OCI-LY3 (cell line): ENCODE results near the gene ADCY3.

ENCODE experiments used
- H2AFZ ChIP-seq: fragments of 200-600, 300-600 bp; shearing (Covaris generic); 2 replicates; pipeline ENCODE4 v1.6.0; 2014; ENCODE audit warnings: antibody characterized with exemption, low read depth, low read length
- H3K27ac ChIP-seq: fragments of 200-600, 300-600 bp; sonication (generic); 2 replicates; pipeline ENCODE4 v1.5.1; 2014; ENCODE audit warnings: mild to moderate bottlenecking, low read length, moderate library complexity, mixed read lengths
- H3K27me3 ChIP-seq: fragments of 200-600, 300-600 bp; sonication (generic); 2 replicates; pipeline ENCODE4 v1.6.1; 2014; ENCODE audit warnings: low read depth, low read length, mixed read lengths
- H3K36me3 ChIP-seq: fragments of 200-600, 300-600 bp; sonication (generic); replicated peaks from 2 replicates; pipeline ENCODE3; 2014; ENCODE audit warnings: low read depth, low read length, mixed read lengths
- H3K4me1 ChIP-seq: fragments of 300-600, 200-600 bp; sonication (generic); 2 replicates; pipeline ENCODE4 v1.6.1; 2014; ENCODE audit warnings: low read length, mixed read lengths
- H3K4me2 ChIP-seq: fragments of 200-600, 300-600 bp; sonication (generic); 2 replicates; pipeline ENCODE4 v1.6.1; 2014; ENCODE audit warnings: low read length, mixed read lengths
- H3K4me3 ChIP-seq: fragments of 300-600, 200-600 bp; sonication (generic); 2 replicates; pipeline ENCODE4 v1.5.1; 2014; ENCODE audit warnings: antibody characterized with exemption, mild to moderate bottlenecking, low read length, moderate library complexity
- H3K79me2 ChIP-seq: fragments of 300-600, 200-600 bp; shearing (Covaris generic); 2 replicates; pipeline ENCODE4 v1.6.1; 2014; ENCODE audit warnings: mild to moderate bottlenecking, low read length, mixed read lengths
- H3K9ac ChIP-seq: fragments of 300-600, 200-600 bp; shearing (Covaris generic); 2 replicates; pipeline ENCODE4 v1.6.0; 2014; ENCODE audit warnings: mild to moderate bottlenecking, low read length, moderate library complexity
- H3K9me3 ChIP-seq: fragments of 200-600, 300-600 bp; shearing (Covaris generic); 2 replicates; pipeline ENCODE4 v1.6.1; 2014; ENCODE audit warnings: low read length, mixed read lengths; ENCODE audit not compliant: insufficient read depth
- H4K20me1 ChIP-seq: fragments of 200-600, 300-600 bp; sonication (generic); 2 replicates; pipeline ENCODE4 v1.6.1; 2016; ENCODE audit warnings: low read length, mixed read lengths; ENCODE audit not compliant: insufficient read depth
- CTCF ChIP-seq: fragments of 200-600, 300-600 bp; sonication (generic); IDR thresholded peaks from 2 replicates; pipeline ENCODE4 v1.5.1; 2014; ENCODE audit warnings: antibody characterized with exemption, low read length, low read depth
- EZH2phosphoT487 ChIP-seq: fragments of 200-600 bp; shearing (Covaris generic); IDR thresholded peaks from 2 replicates; pipeline ENCODE4 v1.6.1; 2018; ENCODE audit warnings: antibody characterized with exemption, mixed run types, low read depth

Gene ADCY3

DNA sequence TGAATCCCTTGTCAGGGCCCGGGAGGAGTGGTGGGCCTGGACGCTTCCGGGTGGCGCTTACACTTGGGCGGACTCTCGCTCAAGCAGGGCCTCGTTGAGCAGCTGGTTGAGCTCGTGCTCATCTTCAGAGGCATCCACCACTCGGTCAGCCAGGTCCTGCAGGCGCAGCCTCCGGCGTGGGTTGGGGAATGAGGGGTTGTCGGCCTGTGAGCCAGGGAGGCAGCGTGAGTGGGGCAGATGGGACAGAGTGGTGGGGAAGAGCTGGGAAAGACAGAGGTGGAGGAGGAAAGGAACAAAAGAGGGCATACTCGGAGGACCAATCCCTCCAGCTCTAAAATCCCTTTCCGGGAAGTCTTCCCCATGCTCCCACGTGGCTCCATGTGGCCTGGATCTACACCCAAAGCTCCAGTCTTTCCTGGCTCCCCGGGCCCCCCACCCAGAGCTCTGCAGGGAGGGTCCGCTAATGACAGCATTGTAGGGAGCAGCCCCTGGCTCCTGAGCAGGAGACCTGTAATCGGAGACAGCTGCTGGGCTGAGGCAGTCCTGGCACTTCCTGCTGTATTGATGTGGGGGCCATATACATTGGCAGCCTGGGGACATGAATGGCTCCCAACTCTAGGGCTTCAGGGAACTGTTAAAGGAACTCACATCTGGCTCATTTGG lies 85.2 kb downstream of the ADCY3 start:
- no peaks in the 10 kb centered on the region for H3K27me3 ChIP-seq
- H3K4me1 ChIP-seq = no peaks in the 10 kb centered on the region
- H3K4me3 ChIP-seq = no peak overlapping the region
- H3K79me2 ChIP-seq = no peaks in the 10 kb centered on the region
- H3K36me3 ChIP-seq = peaks cover 63% of the 10 kb centered on the region
- no peak overlapping the region for H2AFZ ChIP-seq
- H4K20me1 ChIP-seq = no peaks in the 10 kb centered on the region
- no peak overlapping the region for H3K27ac ChIP-seq
- H3K4me2 ChIP-seq = no peak overlapping the region
- no peak overlapping the region for H3K9ac ChIP-seq
- TF ChIP-seq EZH2phosphoT487 (no peak), CTCF (no peak)
- H3K9me3 ChIP-seq = no peaks in the 10 kb centered on the region

GRCh38 chr2:24833821-24834732 lies 86.0 kb downstream of the ADCY3 start:
- Histone ChIP-seq H3K9me3 (no peaks in the 10 kb centered on the region), H3K4me1 (no peaks in the 10 kb centered on the region), H2AFZ (no peak overlapping the region), H3K27me3 (no peaks in the 10 kb centered on the region), H3K4me3 (no peak overlapping the region), H3K36me3 (peaks cover 56% of the 10 kb centered on the region), H3K9ac (no peak overlapping the region), H4K20me1 (no peaks in the 10 kb centered on the region), H3K27ac (no peak overlapping the region), H3K79me2 (no peaks in the 10 kb centered on the region), H3K4me2 (no peak overlapping the region)
- TF ChIP-seq EZH2phosphoT487 (no peak), CTCF (no peak)

DNA sequence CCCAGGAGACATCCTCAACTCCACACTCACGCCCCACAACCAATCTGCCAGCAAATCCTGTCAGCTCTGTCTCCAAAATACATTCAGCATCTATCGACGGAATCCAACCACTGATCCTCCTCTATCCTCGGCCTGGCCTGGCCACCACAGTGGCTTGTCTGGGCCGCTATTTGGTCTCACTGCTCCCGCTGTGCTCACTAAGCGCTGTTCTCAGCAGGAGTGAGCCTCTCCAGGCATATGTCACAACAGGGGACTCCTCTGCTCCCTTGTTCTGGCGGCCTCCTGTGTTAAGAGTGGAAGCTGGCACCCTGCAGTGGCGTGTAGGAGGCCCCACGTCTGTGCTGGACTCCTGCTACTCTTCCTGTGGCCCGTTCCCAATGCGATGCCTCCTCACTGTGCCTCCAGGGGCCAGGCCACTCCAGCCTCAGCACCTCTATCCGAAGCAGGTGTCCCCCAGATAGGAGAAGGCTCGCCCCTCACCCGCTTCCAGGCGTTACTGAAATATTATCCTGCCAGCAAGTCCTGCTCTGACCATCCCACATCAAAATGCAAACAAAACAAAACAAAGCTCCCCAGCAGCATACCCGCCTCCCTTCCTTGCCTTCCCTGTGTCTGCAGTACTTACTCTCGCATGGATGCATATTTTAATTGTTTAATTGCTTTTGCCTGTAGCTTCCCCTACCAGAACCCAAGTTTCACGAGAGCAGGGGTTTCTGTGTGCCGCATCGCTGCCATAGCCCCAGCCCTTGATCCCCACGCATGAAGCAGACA lies 86.9 kb downstream of the ADCY3 start:
- no peak overlapping the region for H3K4me3 ChIP-seq
- H3K4me1 ChIP-seq = no peaks in the 10 kb centered on the region
- H3K9ac ChIP-seq = no peak overlapping the region
- H3K9me3 ChIP-seq = no peaks in the 10 kb centered on the region
- no peak overlapping the region for H3K4me2 ChIP-seq
- no peak for TF ChIP-seq CTCF
- TF ChIP-seq EZH2phosphoT487 = no peak
- H3K79me2 ChIP-seq = no peaks in the 10 kb centered on the region
- H3K36me3 ChIP-seq = peaks cover 56% of the 10 kb centered on the region
- no peak overlapping the region for H2AFZ ChIP-seq
- no peaks in the 10 kb centered on the region for H3K27me3 ChIP-seq
- no peaks in the 10 kb centered on the region for H4K20me1 ChIP-seq
- H3K27ac ChIP-seq = no peak overlapping the region

DNA sequence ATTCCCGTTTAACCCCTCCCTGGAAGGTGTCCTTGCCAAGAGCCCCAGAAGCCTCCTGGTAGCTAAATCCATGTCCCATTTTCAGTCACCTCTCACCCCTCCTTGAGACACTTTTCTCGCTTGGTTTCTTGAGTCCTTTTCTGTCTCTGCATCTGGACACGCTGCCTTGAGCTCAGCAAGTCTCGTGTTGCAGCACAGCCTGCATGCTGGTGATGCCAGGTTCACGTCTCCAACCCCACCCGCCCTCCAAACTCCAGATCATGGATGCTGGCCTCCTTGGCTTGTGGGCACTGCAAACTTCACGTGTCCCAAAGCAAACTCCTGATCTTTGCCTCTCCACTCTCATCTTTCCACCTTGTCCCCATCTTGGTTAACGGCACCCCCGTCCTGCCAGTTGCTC lies 87.5 kb downstream of the ADCY3 start:
- Histone ChIP-seq H4K20me1 (no peaks in the 10 kb centered on the region), H3K9ac (no peak overlapping the region), H3K27ac (no peak overlapping the region), H3K9me3 (no peaks in the 10 kb centered on the region), H3K27me3 (no peaks in the 10 kb centered on the region), H3K4me1 (no peaks in the 10 kb centered on the region), H2AFZ (no peak overlapping the region), H3K4me3 (no peak overlapping the region), H3K4me2 (no peak overlapping the region), H3K36me3 (peaks cover 56% of the 10 kb centered on the region), H3K79me2 (no peaks in the 10 kb centered on the region)
- TF ChIP-seq CTCF (no peak), EZH2phosphoT487 (no peak)
